Erythroblast (primary cell): ENCODE measurements around the gene IRF2.

Experiments used
- GATA1 ChIP-seq: IDR thresholded peaks from 2 replicates; pipeline ENCODE4 v1.6.1; 2011; ENCODE audit warnings: low read depth, mild to moderate bottlenecking, control low read depth, low read length, moderate library complexity
- POLR2A ChIP-seq: IDR thresholded peaks from 2 replicates; pipeline ENCODE4 v1.6.1; 2011; ENCODE audit warnings: mild to moderate bottlenecking, low read length

- TF ChIP-seq POLR2A: no peak
- TF ChIP-seq GATA1: no peak
Observed at GRCh38 chr4:184487503-184487902, 13.2 kb upstream of the IRF2 start.
